ENCODE measurements around the gene FAM221B. TPM values are rescaled to one million over a fixed set of nuclear protein-coding genes. Genes with fewer than 3 reads are reported as not detected.
A peak's percentile ranks its signal among the peaks of the same experiment; 100 is the strongest.

Gene FAM221B
- total RNA-seq, 4 donors from 2014 or later: not detected

DNA sequence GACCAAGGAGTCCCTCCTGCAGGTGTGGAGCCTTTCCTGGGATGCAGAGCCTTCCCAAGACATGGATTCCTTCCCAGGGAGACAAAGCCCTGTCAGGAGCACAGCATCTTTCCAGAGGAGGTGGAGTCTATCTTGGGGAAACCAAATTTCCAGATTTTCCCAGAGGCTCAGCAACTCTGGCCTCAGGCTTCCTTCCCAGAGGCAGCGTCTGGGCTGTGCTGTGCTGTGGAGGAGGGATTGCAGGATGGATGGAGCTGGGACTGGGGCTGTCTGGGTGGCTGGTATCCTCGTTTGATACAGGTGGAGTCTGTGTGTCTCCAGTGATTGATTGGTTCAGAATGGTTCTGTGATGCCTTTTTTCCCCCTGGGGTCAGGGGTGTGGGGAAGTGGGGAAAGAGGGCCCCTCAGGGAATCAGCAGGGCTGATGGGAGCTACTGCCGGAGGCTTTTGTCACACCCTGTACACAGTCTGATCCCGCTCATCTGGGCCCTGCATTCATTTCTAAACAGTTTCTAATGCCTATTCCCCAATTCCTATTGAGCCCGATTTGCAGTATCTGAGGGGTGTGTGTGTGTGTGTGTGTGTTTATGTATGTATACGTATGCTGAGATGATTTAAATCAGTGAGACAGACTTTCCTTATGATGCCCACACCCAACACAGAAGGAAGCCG is 25.7 kb upstream of the FAM221B start:
- intact Hi-C loops (cut with DNase I; ENCODE audit: low total_unique reads): no loop called here

GRCh38 chr9:35852876-35853865 is 24.6 kb upstream of the FAM221B start:
- intact Hi-C loops (cut with DNase I; ENCODE audit: low total_unique reads): no loop called here
- ATAC-seq: no peak
- H3K27me3 ChIP-seq: no peaks in the 10 kb centered on the region

More for the DNA sequence above, 25.7 kb upstream of the FAM221B start:
- Histone ChIP-seq H3K4me3 (no peak overlapping the region), H3K27me3 (no peaks in the 10 kb centered on the region), H3K27ac (no peak overlapping the region), H3K9me3 (no peaks in the 10 kb centered on the region), H3K36me3 (peaks cover 0 to 7% of the 10 kb centered on the region in 2 donors), H3K4me1 (no peaks in the 10 kb centered on the region)
- no peak for DNase-seq
- ATAC-seq: no peak
- in situ Hi-C loops (cut with MboI; ENCODE audit: low sequenced_read_pairs in 4 of 4): no loop called here
- no peak for TF ChIP-seq POLR2A (IDR thresholded peaks at IDR 0.05)
- TF ChIP-seq, protein P1, sequence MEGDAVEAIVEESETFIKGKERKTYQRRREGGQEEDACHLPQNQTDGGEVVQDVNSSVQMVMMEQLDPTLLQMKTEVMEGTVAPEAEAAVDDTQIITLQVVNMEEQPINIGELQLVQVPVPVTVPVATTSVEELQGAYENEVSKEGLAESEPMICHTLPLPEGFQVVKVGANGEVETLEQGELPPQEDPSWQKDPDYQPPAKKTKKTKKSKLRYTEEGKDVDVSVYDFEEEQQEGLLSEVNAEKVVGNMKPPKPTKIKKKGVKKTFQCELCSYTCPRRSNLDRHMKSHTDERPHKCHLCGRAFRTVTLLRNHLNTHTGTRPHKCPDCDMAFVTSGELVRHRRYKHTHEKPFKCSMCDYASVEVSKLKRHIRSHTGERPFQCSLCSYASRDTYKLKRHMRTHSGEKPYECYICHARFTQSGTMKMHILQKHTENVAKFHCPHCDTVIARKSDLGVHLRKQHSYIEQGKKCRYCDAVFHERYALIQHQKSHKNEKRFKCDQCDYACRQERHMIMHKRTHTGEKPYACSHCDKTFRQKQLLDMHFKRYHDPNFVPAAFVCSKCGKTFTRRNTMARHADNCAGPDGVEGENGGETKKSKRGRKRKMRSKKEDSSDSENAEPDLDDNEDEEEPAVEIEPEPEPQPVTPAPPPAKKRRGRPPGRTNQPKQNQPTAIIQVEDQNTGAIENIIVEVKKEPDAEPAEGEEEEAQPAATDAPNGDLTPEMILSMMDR (IDR thresholded peaks at IDR 0.05 in 4 of 5, conservative IDR thresholded peaks at IDR 0.05 in 1 of 5): no peak

DNA sequence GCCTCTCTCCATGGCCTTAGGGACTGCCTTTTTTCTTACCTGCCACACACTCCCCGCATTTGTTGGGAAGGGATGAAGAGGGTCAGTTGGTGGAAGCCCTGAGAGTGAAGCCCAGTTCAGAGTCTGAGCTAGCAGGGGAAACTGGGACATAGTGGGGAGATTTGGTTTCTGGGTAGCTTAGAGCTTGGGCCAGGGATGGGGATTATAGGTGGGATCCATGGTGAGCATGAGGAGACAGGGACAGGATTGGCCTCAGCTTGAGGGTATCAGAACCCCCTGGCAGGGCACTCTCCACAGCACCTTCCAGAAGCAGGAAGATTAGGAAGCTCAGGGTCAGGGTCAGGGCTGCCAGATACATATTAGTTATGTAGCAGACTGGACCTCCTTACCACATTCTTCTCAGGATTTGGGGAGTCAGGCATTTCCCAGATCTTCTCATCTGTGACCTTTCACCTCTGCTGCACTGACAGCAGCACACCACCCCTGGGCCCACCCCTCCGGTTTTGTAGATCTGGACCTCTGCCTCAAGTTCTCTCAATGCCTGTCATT is 23.8 kb upstream of the FAM221B start:
- H3K4me3 ChIP-seq: no peak overlapping the region
- intact Hi-C loops (cut with DNase I; ENCODE audit: low total_unique reads): no loop called here
- in situ Hi-C loops (cut with MboI; ENCODE audit: low sequenced_read_pairs in 4 of 4): no loop called here
- TF ChIP-seq, protein P1 (IDR thresholded peaks at IDR 0.05 in 4 of 5, conservative IDR thresholded peaks at IDR 0.05 in 1 of 5): no peak
- TF ChIP-seq POLR2A (IDR thresholded peaks at IDR 0.05): no peak
- H3K36me3 ChIP-seq: peaks cover 0 to 7% of the 10 kb centered on the region in 2 donors
- ATAC-seq (no peak), DNase-seq (no peak)
- peaks cover 12 to 13% of the 10 kb centered on the region in 2 donors for H3K4me1 ChIP-seq
- H3K9me3 ChIP-seq: no peaks in the 10 kb centered on the region
- H3K27me3 ChIP-seq: no peaks in the 10 kb centered on the region
- no peak overlapping the region for H3K27ac ChIP-seq

More at GRCh38 chr9:35852876-35853865, 24.6 kb upstream of the FAM221B start:
- no peak for DNase-seq
- Histone ChIP-seq H3K4me1 (peaks cover 4 to 5% of the 10 kb centered on the region in 2 donors), H3K9me3 (no peaks in the 10 kb centered on the region), H3K27ac (no peak overlapping the region), H3K36me3 (peaks cover 0 to 7% of the 10 kb centered on the region in 2 donors), H3K4me3 (no peak overlapping the region)
- in situ Hi-C loops (cut with MboI; ENCODE audit: low sequenced_read_pairs in 4 of 4): no loop called here
- TF ChIP-seq POLR2A (IDR thresholded peaks at IDR 0.05): no peak
- TF ChIP-seq, protein P1 (IDR thresholded peaks at IDR 0.05 in 4 of 5, conservative IDR thresholded peaks at IDR 0.05 in 1 of 5): no peak

GRCh38 chr9:35847792-35848572 is 19.4 kb upstream of the FAM221B start:
- no peaks in the 10 kb centered on the region for H3K9me3 ChIP-seq
- DNase-seq: peak in 1 of 2 donors; percentile 22
- in situ Hi-C loops (cut with MboI; ENCODE audit: low sequenced_read_pairs in 4 of 4) (no loop called here), intact Hi-C loops (cut with DNase I; ENCODE audit: low total_unique reads) (no loop called here)
- peaks cover 0 to 13% of the 10 kb centered on the region in 2 donors for H3K36me3 ChIP-seq
- ATAC-seq: peak; percentile 76 to 97
- no peak overlapping the region for H3K4me3 ChIP-seq
- TF ChIP-seq, protein P1 (IDR thresholded peaks at IDR 0.05 in 4 of 5, conservative IDR thresholded peaks at IDR 0.05 in 1 of 5): no peak
- TF ChIP-seq POLR2A (IDR thresholded peaks at IDR 0.05): no peak
- peak overlapping the region; percentile 57 to 80 (median 74) for H3K27ac ChIP-seq
- no peaks in the 10 kb centered on the region for H3K27me3 ChIP-seq
- peaks cover 29 to 39% of the 10 kb centered on the region in 2 donors for H3K4me1 ChIP-seq
